LNCAP (cell line): ENCODE measurements around the gene SLC51A.

Experiments used
- CTCF ChIP-seq: fragments of 450-650 bp; IDR thresholded peaks from 2 replicates; pipeline ENCODE4 v1.5.1; 2017; ENCODE audit warnings: mild to moderate bottlenecking

Gene SLC51A

DNA sequence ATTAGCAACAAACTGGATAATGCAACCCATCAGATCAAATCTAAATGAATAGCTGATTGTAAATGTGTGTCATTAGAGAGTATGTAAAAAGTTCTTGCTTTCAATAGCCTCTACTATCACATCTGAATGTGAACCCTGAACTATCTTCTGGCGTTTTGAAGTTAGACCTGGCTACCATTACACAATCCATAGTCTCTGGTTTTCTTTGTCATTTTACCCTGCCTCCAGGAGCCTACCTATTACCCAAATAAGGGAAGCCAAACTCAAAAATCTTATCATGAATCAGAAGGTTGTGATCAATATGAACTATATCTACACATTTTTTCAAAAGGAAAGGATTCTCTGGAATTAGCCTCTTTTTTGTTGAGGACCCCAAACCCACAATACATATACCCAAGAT is 39.4 kb downstream of the SLC51A start:
- TF ChIP-seq CTCF: no peak

DNA sequence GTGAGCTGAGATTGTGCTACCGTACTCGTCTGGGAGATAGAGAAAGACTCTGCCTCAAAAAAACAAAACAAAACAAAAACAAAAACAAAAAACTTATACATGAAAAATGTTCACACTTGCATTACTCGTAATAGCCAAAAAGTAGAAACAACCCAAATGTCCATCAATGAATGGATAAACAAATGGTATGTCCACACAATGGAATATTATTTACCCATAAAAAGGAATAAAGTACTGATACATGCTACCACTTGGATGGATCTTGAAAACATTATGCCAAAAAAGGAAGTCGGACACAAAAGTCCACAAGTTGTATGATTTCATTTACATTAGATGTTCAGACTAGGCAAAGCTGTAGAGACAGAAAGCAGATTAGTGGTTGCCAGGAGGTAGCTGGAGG is 44.5 kb downstream of the SLC51A start:
- no peak for TF ChIP-seq CTCF

DNA sequence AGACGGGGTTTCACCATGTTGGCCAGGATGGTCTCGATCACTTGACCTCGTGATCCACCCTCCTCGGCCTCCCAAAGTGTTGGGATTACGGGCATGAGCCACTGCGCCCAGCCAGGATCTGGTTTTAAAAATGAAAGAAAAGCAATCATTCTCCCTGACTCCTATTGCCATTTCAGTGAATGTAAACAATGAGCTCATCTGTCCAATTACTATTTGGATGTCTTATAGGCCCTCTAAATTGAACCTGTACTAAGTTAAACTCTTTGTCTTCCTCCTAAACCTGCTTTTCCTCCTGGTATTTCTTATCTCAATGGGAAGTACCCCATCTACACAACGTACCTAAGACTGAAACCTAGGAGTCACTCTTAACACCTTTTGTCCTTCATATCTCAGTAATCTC is 47.5 kb downstream of the SLC51A start:
- TF ChIP-seq CTCF: no peak

- TF ChIP-seq CTCF: no peak
Observed at GRCh38 chr3:196268284-196269163, 52.2 kb downstream of the SLC51A start.

DNA sequence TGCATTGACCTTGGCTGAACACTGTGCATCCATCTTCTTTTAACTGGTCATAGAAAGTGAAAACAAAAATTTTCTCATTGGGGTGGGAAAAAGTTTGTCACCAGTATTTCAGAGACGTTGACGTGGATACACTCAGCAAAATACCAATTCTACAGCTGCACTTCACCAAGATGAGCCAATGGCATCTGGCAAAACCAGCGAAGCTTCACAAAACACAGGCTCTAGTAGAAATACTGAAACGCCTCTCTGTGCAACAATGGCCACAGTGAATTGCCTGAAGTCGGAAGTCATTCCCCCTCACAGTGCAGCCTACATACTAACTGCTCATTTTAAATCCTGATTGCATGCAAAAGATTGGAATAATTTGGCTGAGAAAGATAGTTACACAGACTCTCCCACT is 54.2 kb downstream of the SLC51A start:
- no peak for TF ChIP-seq CTCF

DNA sequence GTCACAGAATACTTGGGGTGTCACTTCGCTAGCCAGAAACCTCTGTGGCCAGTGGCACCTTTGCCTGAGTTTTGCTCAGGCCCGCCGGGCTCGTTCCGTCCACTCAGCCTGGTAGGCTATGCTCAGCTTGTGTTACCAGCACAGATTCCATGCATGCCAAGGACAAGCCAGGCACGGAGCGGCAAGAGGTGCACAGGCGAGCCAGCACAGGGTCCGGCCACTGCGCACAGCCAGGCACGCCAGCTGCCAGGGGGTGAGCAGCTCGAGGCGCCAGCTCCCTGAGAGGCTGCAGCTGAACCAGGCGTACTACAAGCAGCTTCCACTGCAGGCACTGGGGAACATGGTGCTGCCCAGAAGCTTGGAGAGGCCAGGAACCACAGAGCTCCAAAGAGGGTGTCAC is 56.5 kb downstream of the SLC51A start:
- TF ChIP-seq CTCF: no peak

GRCh38 chr3:196273655-196274054 is 57.3 kb downstream of the SLC51A start:
- no peak for TF ChIP-seq CTCF

DNA sequence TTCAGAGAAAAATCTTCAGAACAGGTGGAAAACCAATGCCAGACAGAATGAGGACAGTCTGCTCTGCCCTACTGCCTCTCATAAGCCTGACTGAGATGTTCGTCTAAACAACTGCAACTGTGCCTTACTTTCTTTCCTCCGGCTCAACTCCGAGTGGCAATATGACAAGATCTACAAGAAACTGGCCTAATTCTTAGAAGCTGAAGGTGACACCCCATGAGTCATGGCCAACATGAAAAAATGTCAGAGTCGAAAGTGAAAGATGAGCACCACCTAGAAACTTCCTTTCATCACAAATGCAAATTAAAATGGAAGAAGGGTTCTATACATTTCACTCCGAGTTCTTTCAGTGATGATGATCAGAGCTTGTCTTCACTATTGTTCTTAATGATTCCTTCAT is 58.3 kb downstream of the SLC51A start:
- TF ChIP-seq CTCF: no peak
